ENCODE measurements around the gene RHBDL1. TPM values are rescaled to one million over a fixed set of nuclear protein-coding genes. Genes with fewer than 3 reads are reported as not detected.

RHBDL1 gene
- total and polyA plus RNA-seq, 4 donors, result 0.91 to 5.4 (median 1.6) TPM

- ATAC-seq (ENCODE audit: insufficient read depth, low FRiP score) (no peak), DNase-seq (no peak)
- Histone ChIP-seq H3K9ac (ENCODE audit: insufficient read depth in 1 of 2, low read length in 2 of 2) (no peak overlapping the region), H3K4me3 (no peak overlapping the region), H3K27me3 (ENCODE audit: control insufficient read depth in 3 of 3, insufficient read depth in 3 of 3, low read length in 2 of 3) (peaks cover 0 to 7% (median 4%) of the 10 kb centered on the region in 3 donors), H3K4me1 (ENCODE audit: control insufficient read depth in 5 of 5, insufficient read depth in 5 of 5, low read length in 5 of 5) (peaks cover 0 to 26% (median 5%) of the 10 kb centered on the region in 5 donors), H3K27ac (ENCODE audit: low read depth in 1 of 2, low read length in 1 of 2) (no peak overlapping the region), H3K36me3 (ENCODE audit: control insufficient read depth in 4 of 4, insufficient read depth in 4 of 4, low read length in 4 of 4) (no peaks in the 10 kb centered on the region), H3K9me3 (ENCODE audit: control insufficient read depth in 4 of 4, insufficient read depth in 3 of 4, low read length in 3 of 4) (no peaks in the 10 kb centered on the region)
- no peak for TF ChIP-seq CTCF (IDR thresholded peaks at IDR 0.05; ENCODE audit: control extremely low read depth, extremely low read depth)
- WGBS, 2 donors, result 87 to 89% methylated on average over 9 of the region's 9 CpGs
Measured at GRCh38 chr16:723695-724094, 48.2 kb downstream of the RHBDL1 start.

DNA sequence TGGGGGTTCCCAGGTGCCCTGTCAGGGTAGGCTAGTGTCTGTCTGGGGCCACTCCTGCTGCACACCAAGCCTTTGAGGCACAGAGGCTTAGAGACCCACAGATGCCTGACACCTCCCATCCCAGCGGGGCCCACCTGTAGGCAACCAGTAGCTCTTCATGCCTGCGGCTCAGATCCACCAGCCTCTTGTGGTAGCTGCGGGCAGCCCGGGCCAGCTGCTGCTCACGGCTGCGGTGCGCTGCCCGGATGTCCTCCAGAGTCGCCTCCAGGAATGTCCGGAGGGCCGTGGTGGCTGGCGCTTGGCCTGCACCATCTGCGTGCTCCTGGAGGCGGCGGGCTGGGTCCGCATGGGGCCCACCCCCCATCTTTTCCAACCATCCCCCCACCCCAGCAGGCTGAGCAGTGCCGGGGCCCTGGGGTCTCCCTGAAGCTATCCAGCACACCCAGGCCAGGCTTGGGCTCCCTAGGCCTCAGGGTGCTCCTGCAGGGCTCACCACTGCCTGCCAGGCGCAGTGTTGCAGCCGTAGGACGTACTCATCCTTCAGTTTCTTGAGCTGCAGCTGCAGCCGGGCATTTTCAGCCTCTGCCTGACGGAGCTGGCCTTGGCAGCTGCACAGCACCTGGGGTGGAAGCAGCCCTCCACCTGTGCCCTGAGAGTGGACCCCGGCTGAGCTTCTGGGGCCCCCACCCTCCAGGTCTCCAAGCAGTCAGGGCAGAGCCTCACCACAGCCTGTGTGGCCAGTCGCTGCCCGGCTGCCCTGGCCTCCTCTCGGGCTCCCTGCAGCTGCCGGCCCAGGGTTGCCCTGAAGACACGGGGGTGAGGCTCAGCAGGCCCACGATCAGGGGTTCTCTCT lies 48.9 kb downstream of the RHBDL1 start:
- ATAC-seq (ENCODE audit: insufficient read depth, low FRiP score) (no peak), DNase-seq (no peak)
- Histone ChIP-seq H3K4me1 (ENCODE audit: control insufficient read depth in 5 of 5, insufficient read depth in 5 of 5, low read length in 5 of 5) (peaks cover 0 to 26% (median 5%) of the 10 kb centered on the region in 5 donors), H3K4me3 (no peak overlapping the region), H3K27me3 (ENCODE audit: control insufficient read depth in 3 of 3, insufficient read depth in 3 of 3, low read length in 2 of 3) (peaks cover 0 to 7% (median 4%) of the 10 kb centered on the region in 3 donors), H3K27ac (ENCODE audit: low read depth in 1 of 2, low read length in 1 of 2) (no peak overlapping the region), H3K9me3 (ENCODE audit: control insufficient read depth in 4 of 4, insufficient read depth in 3 of 4, low read length in 3 of 4) (no peaks in the 10 kb centered on the region), H3K36me3 (ENCODE audit: control insufficient read depth in 4 of 4, insufficient read depth in 4 of 4, low read length in 4 of 4) (no peaks in the 10 kb centered on the region), H3K9ac (ENCODE audit: insufficient read depth in 1 of 2, low read length in 2 of 2) (no peak overlapping the region)
- no peak for TF ChIP-seq CTCF (IDR thresholded peaks at IDR 0.05; ENCODE audit: control extremely low read depth, extremely low read depth)
- WGBS, 2 donors, result 66 to 84% methylated on average over 29 of the region's 29 CpGs

GRCh38 chr16:725041-725376 lies 49.5 kb downstream of the RHBDL1 start:
- no peak for TF ChIP-seq CTCF (IDR thresholded peaks at IDR 0.05; ENCODE audit: control extremely low read depth, extremely low read depth)
- 77 to 84% methylated on average over 7 of the region's 7 CpGs for WGBS, 2 donors
- Histone ChIP-seq H3K9ac (ENCODE audit: insufficient read depth in 1 of 2, low read length in 2 of 2) (no peak overlapping the region), H3K4me1 (ENCODE audit: control insufficient read depth in 5 of 5, insufficient read depth in 5 of 5, low read length in 5 of 5) (peaks cover 0 to 21% (median 3%) of the 10 kb centered on the region in 5 donors), H3K27ac (ENCODE audit: low read depth in 1 of 2, low read length in 1 of 2) (no peak overlapping the region), H3K4me3 (no peak overlapping the region), H3K27me3 (ENCODE audit: control insufficient read depth in 3 of 3, insufficient read depth in 3 of 3, low read length in 2 of 3) (peaks cover 0 to 7% (median 4%) of the 10 kb centered on the region in 3 donors), H3K9me3 (ENCODE audit: control insufficient read depth in 4 of 4, insufficient read depth in 3 of 4, low read length in 3 of 4) (no peaks in the 10 kb centered on the region), H3K36me3 (ENCODE audit: control insufficient read depth in 4 of 4, insufficient read depth in 4 of 4, low read length in 4 of 4) (no peaks in the 10 kb centered on the region)
- ATAC-seq (ENCODE audit: insufficient read depth, low FRiP score) (no peak), DNase-seq (no peak)

Data from lung (tissue), 12 donors.